A549 (cell line): ENCODE measurements around the gene SPNS2. TPM values are rescaled to one million over a fixed set of nuclear protein-coding genes. Genes with fewer than 3 reads are reported as not detected.
"Not testable (repeated sequence)": the region's sequence is repeated elsewhere in the genome, so short reads cannot be mapped to it uniquely, and the experiment has no call there.

Experiments
- ATAC-seq, 2 experiments: fragments of 200-7000 bp in 1 of 2; fragments of >200 bp in 1 of 2; cut with Nextera tagmentation in 1 of 2; cut with Tn5 transposase in 1 of 2; 3 replicates each; pipeline versions ENCODE4 v1.8.0 to v1.9.1; 2018 to 2020; ENCODE audit warnings: mild to moderate bottlenecking in 1 of 2, moderate library complexity in 1 of 2
- CTCF ChIA-PET: fragments of 300-600 bp; sonication (Branson Sonifier 250); formaldehyde crosslinking; extraction: SDS; loops from one replicate; lab custom pipeline; 2021; ENCODE audit warnings: antibody characterized with exemption, inconsistent platforms; lab: Yijun Ruan, JAX
- POLR2A ChIA-PET: fragments of 350-600 bp; formaldehyde crosslinking; extraction: SDS; loops from one replicate; lab custom pipeline; 2021; ENCODE audit warnings: antibody characterized with exemption, inconsistent platforms; lab: Yijun Ruan, JAX
- DNase-seq, 2 experiments: peaks; one replicate each; pipeline versions ENCODE4 v3.0.0 to v3.0.0-alpha.2; 2011 to 2016; ENCODE audit warnings: low read depth in 1 of 2, low spot score in 1 of 2
- FAIRE-seq: peaks from 2 replicates; lab custom pipeline; 2011; peaks lifted over from hg19 to GRCh38; lab: Jason Lieb, UNC
- H3K27ac ChIP-seq, 2 experiments: fragments of >200 bp; sonication (Bioruptor Twin); formaldehyde crosslinking; 3 replicates each; pipeline ENCODE4 v1.5.1; 2016 to 2017
- H3K4me1 ChIP-seq: fragments of >200 bp; sonication (Bioruptor Twin); formaldehyde crosslinking; 3 replicates; pipeline ENCODE4 v1.6.1; 2016
- H3K4me2 ChIP-seq: fragments of >200 bp; sonication (Bioruptor Twin); formaldehyde crosslinking; 3 replicates; pipeline ENCODE4 v1.6.1; 2016
- H3K4me3 ChIP-seq: fragments of >200 bp; sonication (Bioruptor Twin); formaldehyde crosslinking; 3 replicates; pipeline ENCODE4 v1.5.1; 2016
- H3K9me3 ChIP-seq: fragments of >200 bp; sonication (Bioruptor Twin); formaldehyde crosslinking; 3 replicates; pipeline ENCODE4 v1.6.1; 2016
- BCL3 ChIP-seq: fragments of >200 bp; sonication (Bioruptor Twin); formaldehyde crosslinking; IDR thresholded peaks from 3 replicates; pipeline ENCODE4 v1.6.1; 2016
- CBX2 ChIP-seq: fragments of 200-600 bp; sonication (generic); IDR thresholded peaks from 2 replicates; pipeline ENCODE4 v1.6.1; 2016; ENCODE audit warnings: low read depth, mild to moderate bottlenecking, borderline replicate concordance
- EHMT2 ChIP-seq: fragments of 200-600 bp; sonication (generic); IDR thresholded peaks from 2 replicates; pipeline ENCODE4 v1.6.1; 2016; ENCODE audit warnings: antibody characterized with exemption, low read depth, mild to moderate bottlenecking, moderate library complexity
- ESRRA ChIP-seq: fragments of 150-350 bp; IDR thresholded peaks from 2 replicates; pipeline ENCODE4 v1.6.1; 2014; ENCODE audit warnings: mild to moderate bottlenecking, low read length, borderline replicate concordance
- FOSL2 ChIP-seq, 2 experiments: fragments of 450-650 bp in 1 of 2; fragments of >200 bp in 1 of 2; sonication (Bioruptor Twin) in 1 of 2; formaldehyde crosslinking; IDR thresholded peaks; 2 replicates each; pipeline versions ENCODE4 v1.5.0 to v1.6.1; 2016 to 2020; ENCODE audit warnings: mild to moderate bottlenecking in 1 of 2, moderate library complexity in 1 of 2
- GATA3 ChIP-seq: IDR thresholded peaks from 2 replicates; pipeline ENCODE4 v1.6.1; 2012; ENCODE audit warnings: borderline replicate concordance
- HDAC2 ChIP-seq: fragments of 200-600 bp; sonication (generic); IDR thresholded peaks from 2 replicates; pipeline ENCODE4 v1.6.1; 2016
- JUNB ChIP-seq: fragments of >200 bp; sonication (Bioruptor Twin); formaldehyde crosslinking; IDR thresholded peaks from 2 replicates; pipeline ENCODE4 v1.6.1; 2016
- KDM5A ChIP-seq: fragments of 200-600 bp; sonication (generic); IDR thresholded peaks from 2 replicates; pipeline ENCODE4 v1.6.1; 2016; ENCODE audit warnings: antibody characterized with exemption, mild to moderate bottlenecking
- MAFK ChIP-seq: fragments of 450-650 bp; IDR thresholded peaks from 2 replicates; pipeline ENCODE4 v1.6.1; 2014; ENCODE audit not compliant: partially characterized antibody
- MAZ ChIP-seq: fragments of 150-350 bp; IDR thresholded peaks from 2 replicates; pipeline ENCODE4 v1.6.1; 2014; ENCODE audit warnings: antibody characterized with exemption, low read depth, low read length, borderline replicate concordance
- MYC ChIP-seq: IDR thresholded peaks from 2 replicates; pipeline ENCODE4 v1.6.1; 2012; ENCODE audit warnings: mild to moderate bottlenecking, inconsistent platforms, low read length, improper control_type of control experiment, borderline replicate concordance
- NPAS2 ChIP-seq: fragments of 250-450 bp; sonication (Bioruptor Pico); IDR thresholded peaks from 2 replicates; pipeline ENCODE4 v1.8.0; 2022; ENCODE audit warnings: mild to moderate bottlenecking, moderate library complexity, borderline replicate concordance
- POLR2AphosphoS2 ChIP-seq: conservative IDR thresholded peaks from 2 replicates; pipeline ENCODE4 v1.6.1; 2012; ENCODE audit warnings: low read length, improper control_type of control experiment, inconsistent platforms
- RAD21 ChIP-seq, 2 experiments: fragments of >200 bp in 1 of 2; sonication (Bioruptor Twin) in 1 of 2; formaldehyde crosslinking in 1 of 2; IDR thresholded peaks in 1 of 2; conservative IDR thresholded peaks in 1 of 2; 2 replicates in 1 of 2; 3 replicates in 1 of 2; pipeline ENCODE4 v1.6.1; 2012 to 2018; ENCODE audit warnings: inconsistent platforms in 1 of 2
- RARB ChIP-seq: fragments of 250-450 bp; sonication (Bioruptor Pico); IDR thresholded peaks from 2 replicates; pipeline ENCODE4 v1.8.0; 2021; ENCODE audit warnings: mild to moderate bottlenecking, moderate library complexity
- RNF2 ChIP-seq: fragments of 200-600 bp; sonication (generic); IDR thresholded peaks from 2 replicates; pipeline ENCODE4 v1.6.1; 2016; ENCODE audit warnings: low read depth, mild to moderate bottlenecking, antibody characterized with exemption, moderate library complexity, borderline replicate concordance
- SREBF2 ChIP-seq: fragments of 450-650 bp; IDR thresholded peaks from 2 replicates; pipeline ENCODE4 v1.6.1; 2014; ENCODE audit warnings: mild to moderate bottlenecking, moderate library complexity
- TFCP2L1 ChIP-seq: fragments of 250-450 bp; sonication (Bioruptor Pico); IDR thresholded peaks from 2 replicates; pipeline ENCODE4 v1.5.0; 2021; ENCODE audit warnings: mild to moderate bottlenecking
- TP53 ChIP-seq: fragments of 250-450 bp; sonication (Bioruptor Pico); IDR thresholded peaks from 2 replicates; pipeline ENCODE4 v1.5.0; 2021; ENCODE audit warnings: mild to moderate bottlenecking, moderate library complexity
- USF2 ChIP-seq: fragments of 450-650 bp; IDR thresholded peaks from 2 replicates; pipeline ENCODE4 v1.6.1; 2014; ENCODE audit warnings: antibody characterized with exemption
- ZC3H11A ChIP-seq: fragments of 450-650 bp; IDR thresholded peaks from 2 replicates; pipeline ENCODE4 v1.6.1; 2014; ENCODE audit warnings: antibody characterized with exemption, mild to moderate bottlenecking
- ZSCAN20 ChIP-seq: fragments of 250-450 bp; sonication (Bioruptor Pico); IDR thresholded peaks from 2 replicates; pipeline ENCODE4 v1.8.0; 2022; ENCODE audit warnings: mild to moderate bottlenecking, moderate library complexity
- WGBS: methylation state at CpG from one replicate; pipeline ENCODE4 v1.1.6; 2017; ENCODE audit errors: missing lambda C conversion rate; 5-methylcytosine and 5-hydroxymethylcytosine counted together
- polyA plus RNA-seq, 4 experiments: library from polyadenylated mRNA; depleted of rRNA in 3 of 4; stranded (reverse); fragments of >200 nt; fragmentation: RNase III in 1 of 4; extraction: RNeasy Plus Mini Kit Qiagen cat#74134 plus additional on column Dnase treatment in 1 of 4; gene quantifications; 2 replicates in 3 of 4; 3 replicates in 1 of 4; pipeline ENCODE4 v1.2.3, GENCODE V29; 2011 to 2017

The SPNS2 gene
- polyA plus RNA-seq, 2 of the 4 experiments (the other 2 are of a cell fraction), result 0.27 to 0.46 TPM

GRCh38 chr17:4576729-4577322 is 78.1 kb downstream of the SPNS2 start:
- no peak for TF ChIP-seq CBX2
- TF ChIP-seq SREBF2, result no peak
- no peak for TF ChIP-seq POLR2AphosphoS2
- no peak for TF ChIP-seq USF2
- no peak for TF ChIP-seq JUNB
- no peak for TF ChIP-seq TFCP2L1 (CRISPR knock-in tag)
- TF ChIP-seq MAZ, result no peak
- no peak for TF ChIP-seq HDAC2
- no peak for TF ChIP-seq RARB (CRISPR knock-in tag)
- TF ChIP-seq ZC3H11A, result no peak
- TF ChIP-seq MYC, result no peak
- TF ChIP-seq MAFK, result no peak
- TF ChIP-seq ESRRA, result no peak
- no peak for TF ChIP-seq FOSL2 (IDR thresholded peaks at IDR 0.05)
- no peak for TF ChIP-seq FOSL2 (CRISPR knock-in tag; IDR thresholded peaks at IDR 0.05)
- no peak for TF ChIP-seq ZSCAN20 (CRISPR knock-in tag)
- no peak for TF ChIP-seq BCL3
- no peak for TF ChIP-seq KDM5A
- TF ChIP-seq TP53, result no peak
- TF ChIP-seq RNF2, result no peak
- no peak for TF ChIP-seq NPAS2 (CRISPR knock-in tag)
- DNase-seq, result no peak
- H3K9me3 ChIP-seq, result no peaks in the 10 kb centered on the region
- no peak for FAIRE-seq
- H3K4me2 ChIP-seq, result no peak overlapping the region
- CTCF ChIA-PET, result interaction anchor here (0.8 to 4.2 kb wide), 11 partner anchors 9 to 313 kb away, joined by 3 to 48 read pairs (median 4); no protein-coding TSS in a partner anchor
- H3K4me3 ChIP-seq, result no peak overlapping the region
- POLR2A ChIA-PET, result no interaction called here
- peaks cover 6% of the 10 kb centered on the region; the same call in 1 of the 3 replicates for H3K4me1 ChIP-seq
- peak in 1 of 2 experiments; percentile 10; a peak in 1 of 6 replicates for ATAC-seq
- WGBS, result 83% methylated on average over 13 of the region's 18 CpGs
- H3K27ac ChIP-seq, result no peak overlapping the region

- ATAC-seq (no peak), FAIRE-seq (no peak), DNase-seq (no peak)
- peaks cover 6% of the 10 kb centered on the region; the same call in 1 of the 3 replicates for H3K4me1 ChIP-seq
- no peak for TF ChIP-seq EHMT2
- TF ChIP-seq POLR2AphosphoS2, result no peak
- no peak for TF ChIP-seq MAZ
- TF ChIP-seq RAD21 (conservative IDR thresholded peaks at IDR 0.05 in 1 of 2, IDR thresholded peaks at IDR 0.05 in 1 of 2), result no peak
- TF ChIP-seq GATA3, result no peak
- ChIA-PET CTCF (interaction anchor here (0.8 to 4.2 kb wide), 11 partner anchors 10 to 312 kb away, joined by 3 to 48 read pairs (median 4); no protein-coding TSS in a partner anchor), POLR2A (no interaction called here)
- H3K4me2 ChIP-seq, result no peak overlapping the region
- no peak overlapping the region for H3K4me3 ChIP-seq
- H3K9me3 ChIP-seq, result no peaks in the 10 kb centered on the region
- H3K27ac ChIP-seq, result no peak overlapping the region
- WGBS, result 75% methylated on average over 8 of the region's 8 CpGs
Observed at GRCh38 chr17:4577386-4577993, 78.8 kb downstream of the SPNS2 start.

GRCh38 chr17:4578349-4578748 is 79.7 kb downstream of the SPNS2 start:
- WGBS, result 87% methylated on average over 6 of the region's 24 CpGs
- POLR2A ChIA-PET, H3K4me2 ChIP-seq, H3K9me3 ChIP-seq, H3K4me1 ChIP-seq, FAIRE-seq, H3K4me3 ChIP-seq, ATAC-seq, H3K27ac ChIP-seq, DNase-seq: not testable (repeated sequence)
- CTCF ChIA-PET, result interaction anchor here (0.9 to 4.2 kb wide), 5 partner anchors 11 to 47 kb away, joined by 3 to 48 read pairs (median 5); no protein-coding TSS in a partner anchor
